ENCODE data around the gene NTF3.

GRCh38 chr12:5520037-5520436, 88.1 kb downstream of the NTF3 start:
- TF ChIP-seq POLR2AphosphoS5 (IDR thresholded peaks at IDR 0.05) (no peak), CTCF (IDR thresholded peaks at IDR 0.05) (no peak), POLR2A (IDR thresholded peaks at IDR 0.05) (no peak)
